Hematopoietic multipotent progenitor cell treated with erythropoietin and hydrocortisone succinate and interleukin-3 and kit ligand, for 6 days (in vitro differentiated cells): ENCODE results near the gene IDUA.
A peak's percentile ranks its signal among the peaks of the same experiment; 100 is the strongest.
"Not testable (repeated sequence)": the region's sequence is repeated elsewhere in the genome, so short reads cannot be mapped to it uniquely, and the experiment has no call there.

Experiments
- DNase-seq: peaks from one replicate; pipeline ENCODE4 v3.0.0-alpha.2; 2015

Gene IDUA

DNA sequence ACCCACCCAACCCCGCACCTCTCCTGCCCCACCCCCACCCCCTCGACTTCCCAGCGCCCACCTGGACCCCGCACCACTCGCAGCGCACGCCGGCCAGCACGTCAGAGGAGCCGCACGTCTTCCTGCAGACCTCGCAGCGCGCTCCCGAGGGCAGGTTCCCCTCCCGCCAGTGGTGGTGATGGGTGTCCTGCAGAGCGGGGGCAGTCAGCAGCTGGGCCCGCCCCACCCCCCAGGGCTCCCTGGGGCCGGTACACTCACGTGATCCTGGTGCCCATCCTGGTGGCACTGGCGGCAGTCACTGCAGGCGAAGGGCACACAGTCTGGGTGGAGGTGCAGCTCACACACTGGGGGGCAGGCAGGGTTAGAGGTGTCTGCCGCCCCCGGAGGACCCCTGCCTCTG is 18.6 kb upstream of the IDUA start:
- no peak for DNase-seq

DNA sequence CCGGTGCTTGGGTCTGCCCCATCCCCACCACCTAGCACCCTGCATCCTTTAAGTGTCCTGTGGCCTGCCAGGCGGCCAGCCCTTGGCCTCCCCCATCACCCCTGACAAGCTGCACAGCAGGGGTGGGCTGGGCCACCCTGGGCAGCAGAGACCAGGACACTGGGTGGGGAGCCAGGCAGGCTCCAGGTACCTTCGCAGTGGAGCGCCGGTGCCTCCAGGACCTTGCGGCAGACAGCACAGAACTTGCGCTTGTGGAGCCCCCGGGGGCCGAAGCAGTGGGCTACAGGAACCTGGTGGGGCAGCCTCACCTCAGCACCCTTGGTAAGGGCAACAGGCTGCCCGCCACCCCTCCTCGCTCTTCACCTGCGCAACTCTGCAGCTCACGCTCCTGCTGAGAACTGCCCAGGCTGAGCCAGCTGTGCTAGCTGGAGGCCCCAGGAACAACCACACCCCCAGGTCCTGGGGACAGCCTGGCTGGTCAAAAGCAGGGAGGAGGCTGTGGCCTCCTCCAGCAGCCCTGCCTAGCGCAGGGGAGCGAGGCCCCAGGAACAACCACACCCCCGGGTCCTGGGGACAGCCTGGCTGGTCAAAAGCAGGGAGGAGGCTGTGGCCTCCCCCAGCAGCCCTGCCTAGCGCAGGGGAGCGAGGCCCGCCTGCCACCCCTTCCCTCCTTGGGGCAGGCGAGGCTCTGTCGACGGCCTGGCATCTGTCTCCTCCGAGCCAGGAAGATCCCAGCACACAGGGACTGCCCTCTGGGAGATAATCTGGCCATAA is 18.0 kb upstream of the IDUA start:
- no peak for DNase-seq

- DNase-seq, result no peak
These were observed 16.6 kb upstream of the IDUA start for GRCh38 chr4:970046-970745.

DNA sequence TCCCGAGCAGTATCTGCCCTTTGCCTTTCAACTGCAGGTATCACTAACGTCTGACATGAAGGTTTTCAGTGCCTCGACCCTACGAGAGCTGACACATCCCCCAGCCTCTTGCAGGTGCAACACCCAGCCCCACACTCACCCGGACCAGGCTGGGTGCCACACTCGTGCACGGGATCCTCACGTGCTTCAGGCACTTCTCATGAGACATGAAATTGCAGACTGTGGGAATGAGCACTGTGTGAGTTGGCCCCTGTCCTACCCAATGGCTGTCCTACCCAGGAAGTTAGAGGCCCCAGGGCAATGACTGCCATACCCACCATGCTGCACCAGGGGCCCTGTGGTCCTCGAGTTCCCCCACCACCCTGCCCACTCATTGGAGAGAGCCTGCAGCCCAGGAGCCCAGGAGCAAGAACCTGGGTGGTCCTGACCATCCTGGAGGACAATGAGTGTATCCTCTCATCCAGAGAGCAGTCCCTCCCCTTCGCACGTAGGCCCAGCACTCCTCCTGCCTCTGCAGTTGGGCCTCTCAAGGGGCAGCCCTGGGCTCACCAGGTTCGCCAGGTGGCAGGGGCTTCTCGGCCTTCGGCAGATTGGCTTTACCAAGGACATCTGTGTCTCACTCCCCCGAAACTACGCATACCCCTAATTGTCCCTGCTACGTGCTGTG is 15.9 kb upstream of the IDUA start:
- no peak for DNase-seq

DNA sequence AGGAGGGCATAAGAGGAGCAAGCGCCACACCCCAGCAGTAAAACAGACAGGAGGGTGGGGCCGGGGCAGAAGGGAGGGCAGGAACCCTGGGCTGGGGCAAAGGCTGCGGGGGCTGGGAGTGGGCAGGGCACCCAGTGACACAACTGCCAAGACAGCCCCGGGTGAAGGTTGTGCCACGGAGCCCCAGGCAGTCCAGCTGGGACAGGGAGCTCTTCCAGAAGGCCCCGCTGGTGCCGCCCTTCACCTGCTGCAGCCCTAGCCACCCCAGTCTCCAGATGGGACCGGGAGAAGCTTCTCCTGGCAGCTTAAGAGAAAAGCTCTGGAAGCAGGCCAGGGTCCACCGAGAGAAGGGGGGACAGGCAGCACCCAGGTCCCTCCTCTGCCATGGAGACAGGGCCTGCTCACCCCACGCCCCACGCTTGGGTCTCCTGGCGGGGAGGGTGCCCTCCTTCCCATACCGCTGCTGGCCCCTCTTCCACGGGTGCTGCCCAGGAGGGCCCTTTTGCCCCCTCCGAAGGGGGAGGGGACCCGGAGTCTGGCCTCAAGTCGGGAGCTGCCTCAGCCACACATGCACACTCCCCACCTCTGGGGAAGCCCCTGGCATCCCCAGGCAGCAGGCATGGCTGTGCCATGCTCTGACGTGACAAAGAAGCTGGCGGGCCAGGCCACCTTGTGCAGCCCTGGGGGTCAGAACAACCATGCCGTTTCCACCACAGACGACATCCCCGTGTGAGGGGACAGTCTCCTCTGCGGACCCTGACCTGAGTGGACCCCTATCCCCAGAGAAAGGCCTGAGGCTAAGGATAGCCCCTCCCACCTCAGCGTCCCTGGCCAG is 15.0 kb upstream of the IDUA start:
- DNase-seq, result no peak

DNA sequence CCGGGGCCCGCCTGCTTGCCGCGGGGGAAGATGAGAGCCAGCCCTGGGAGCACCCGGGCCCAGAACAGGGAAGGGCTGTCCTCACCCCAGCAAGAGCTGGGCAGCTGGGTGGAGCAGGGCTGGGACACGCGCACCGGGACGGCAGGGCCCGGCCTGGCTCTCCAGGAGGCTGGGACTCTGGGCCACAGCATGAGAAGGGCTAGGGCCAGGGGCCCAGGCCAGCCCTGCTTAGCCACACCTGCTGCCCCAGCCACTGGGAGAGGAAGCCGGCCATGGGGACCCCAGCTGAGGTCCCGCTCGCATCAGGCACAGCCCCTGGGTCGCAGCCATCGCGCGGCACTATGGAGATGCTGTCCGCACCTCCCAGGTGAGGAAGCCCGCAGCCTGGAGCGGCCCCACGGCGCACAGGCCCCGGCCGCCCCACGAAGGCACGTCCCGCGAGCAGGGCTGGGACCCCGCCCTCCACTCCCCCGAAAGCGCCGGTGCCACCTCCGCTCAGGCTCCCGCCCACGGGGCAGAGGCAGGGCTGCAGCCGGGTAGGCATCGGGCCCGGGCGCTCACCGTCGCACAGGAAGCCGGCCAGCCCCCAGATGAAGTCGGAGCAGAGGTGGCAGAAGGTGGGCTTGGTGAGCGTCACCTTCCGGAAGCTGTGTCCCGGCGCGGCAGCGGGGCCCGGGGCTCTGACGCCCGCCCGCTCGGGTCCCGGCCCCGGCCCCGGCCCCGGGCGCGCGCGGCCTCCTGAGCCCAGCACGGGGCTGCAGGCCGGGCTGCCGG is 14.0 kb upstream of the IDUA start:
- DNase-seq, result peak; percentile 58

DNA sequence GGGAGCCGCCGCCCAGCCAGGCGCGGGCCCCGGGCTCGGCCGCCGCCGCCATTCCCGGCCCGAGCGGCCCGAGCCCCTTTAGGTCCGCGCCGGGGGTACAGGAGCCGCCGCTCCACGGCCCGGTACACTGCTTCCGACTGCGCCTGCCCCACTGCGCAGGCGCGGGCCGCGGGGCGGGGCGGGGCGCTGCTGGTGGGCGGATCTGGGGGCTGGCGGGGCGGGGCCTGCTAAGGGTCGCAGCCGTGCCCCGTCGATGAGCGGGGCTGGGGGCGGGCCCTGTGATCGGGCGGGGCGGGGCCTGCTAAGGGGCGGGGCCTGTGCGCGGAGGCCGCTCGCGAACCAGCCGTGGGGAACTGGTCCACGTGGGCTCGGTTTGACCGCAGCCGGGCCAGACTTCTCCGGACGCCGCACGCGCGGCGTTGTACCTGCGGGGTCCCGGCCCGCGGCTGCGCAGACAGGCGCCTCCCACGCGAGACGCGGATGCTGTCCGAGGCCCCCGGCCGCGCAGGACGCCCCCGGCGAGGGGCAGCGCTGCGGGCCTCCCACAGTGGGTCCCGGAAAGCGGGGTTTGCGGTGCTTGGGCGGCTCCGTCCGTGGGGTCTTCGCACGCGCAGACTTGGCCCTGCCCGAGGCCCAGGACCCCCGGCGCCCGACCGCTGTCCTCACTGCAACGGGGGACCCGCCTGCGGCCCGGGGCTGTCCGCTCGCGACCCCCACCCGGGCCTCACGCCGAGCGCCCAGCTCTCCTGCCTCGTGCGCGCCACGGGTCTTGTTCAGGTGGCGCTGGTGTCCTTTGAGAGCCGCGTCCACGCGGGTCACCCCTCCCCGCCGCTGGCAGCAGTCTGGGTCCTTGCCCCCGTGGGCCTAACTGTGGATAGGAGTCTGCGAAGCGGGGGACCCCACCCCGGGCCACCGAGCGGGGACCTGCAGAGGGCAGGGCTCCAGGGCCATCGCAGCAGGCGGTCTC is 13.1 kb upstream of the IDUA start, which contains the start of gene DGKQ:
Gene DGKQ, minus strand, starts transcription at position 139 of the 967 bp plus-strand sequence. Its CDS starts 87 bp downstream, at position 52.
- peak; percentile 88 for DNase-seq

DNA sequence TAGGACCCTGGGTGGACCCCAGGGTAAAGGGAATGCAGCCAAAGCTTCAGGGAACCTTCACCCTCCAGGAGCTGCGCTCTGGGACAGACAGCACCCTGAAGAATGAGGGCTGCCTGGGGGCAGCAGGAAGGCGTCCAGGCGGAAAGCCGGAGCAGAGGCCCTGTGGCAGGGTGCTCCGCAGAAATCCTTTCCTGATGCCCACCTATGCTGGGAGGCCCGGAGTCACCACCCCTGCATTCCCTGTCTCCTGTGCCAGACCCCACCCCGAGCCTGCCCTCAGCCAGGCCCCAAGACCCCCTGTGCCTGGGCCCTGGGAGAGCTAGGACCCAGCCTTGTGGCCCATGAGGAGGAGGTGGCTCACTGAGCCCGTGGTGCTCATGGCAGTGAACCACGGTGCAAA is 12.2 kb upstream of the IDUA start:
- DNase-seq, result no peak

GRCh38 chr4:976016-976415 is 10.8 kb upstream of the IDUA start:
- not testable (repeated sequence) for DNase-seq

DNA sequence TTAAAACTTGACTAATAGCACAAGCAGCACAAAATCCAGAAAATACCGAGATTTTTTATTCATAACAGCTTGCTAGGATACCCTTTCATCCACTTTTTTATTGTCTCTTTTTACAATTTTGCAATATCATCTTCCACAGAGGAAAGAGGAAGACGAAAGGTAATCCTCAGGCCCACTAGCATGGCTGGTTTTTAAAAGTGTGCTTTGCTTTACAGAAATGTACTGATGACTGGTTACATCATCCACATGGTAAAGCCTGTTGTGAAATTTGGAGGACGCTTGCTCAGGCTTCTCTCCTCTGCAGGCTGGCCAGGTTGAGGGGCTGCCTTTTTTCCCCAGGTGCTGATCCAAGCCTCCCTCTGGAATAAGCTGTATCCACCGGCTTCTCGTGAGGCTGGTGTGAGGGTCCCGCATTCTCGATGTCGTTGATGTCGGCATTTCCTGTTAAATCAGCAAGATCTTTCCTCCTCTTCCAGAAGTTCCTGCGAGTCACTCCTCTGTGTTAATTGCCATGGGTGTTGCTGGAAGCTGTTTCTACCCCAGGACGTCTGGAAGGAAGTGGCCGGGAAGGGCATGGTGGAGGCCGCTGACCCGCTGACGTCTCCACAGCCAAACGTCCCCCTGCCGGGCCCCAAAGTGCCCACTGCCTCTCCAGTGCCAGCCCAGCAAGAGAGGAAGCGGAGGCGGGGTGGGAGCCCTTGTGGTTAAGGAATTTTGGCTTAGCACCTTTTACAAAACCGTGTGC is 7.7 kb upstream of the IDUA start:
- peak; percentile 70 for DNase-seq

DNA sequence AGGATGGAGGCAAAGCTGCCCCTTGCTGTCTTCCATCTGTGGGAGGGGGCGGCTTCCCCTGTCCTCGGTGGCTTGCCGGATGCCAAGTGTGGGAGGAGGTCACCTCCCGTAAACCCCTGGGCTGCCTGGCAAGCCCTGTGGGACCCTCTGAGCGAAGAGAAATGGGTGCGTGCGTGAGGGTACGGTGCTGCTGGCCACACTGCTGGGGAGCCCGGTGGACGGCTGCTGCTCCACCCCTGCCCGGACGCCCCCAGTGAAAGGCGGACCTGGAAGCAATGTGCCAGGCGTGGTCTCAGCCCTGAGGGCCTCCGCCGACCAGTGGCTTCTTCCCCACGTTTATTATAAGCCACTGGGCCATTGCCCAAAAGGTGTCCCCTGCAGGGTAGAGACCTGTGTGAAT is 4.6 kb upstream of the IDUA start:
- no peak for DNase-seq

DNA sequence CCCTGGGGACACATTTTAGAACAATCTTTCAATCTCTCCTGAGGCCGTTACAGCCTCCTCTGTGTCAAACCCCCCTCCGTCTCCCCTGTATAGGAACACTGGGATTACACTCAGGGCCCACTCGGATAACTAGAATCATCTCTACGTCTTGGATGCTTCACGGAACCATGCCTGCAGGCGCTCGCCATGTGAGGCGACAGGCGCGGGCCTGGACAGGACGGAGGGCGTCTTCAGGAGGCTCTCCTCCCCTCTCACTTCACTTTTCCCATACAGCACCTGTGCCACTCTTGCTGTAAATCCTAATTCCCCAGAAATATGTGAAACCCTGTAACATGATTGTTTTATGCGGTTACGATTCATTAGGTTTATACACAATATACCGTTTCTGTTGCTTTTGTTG is 4.0 kb upstream of the IDUA start:
- no peak for DNase-seq

DNA sequence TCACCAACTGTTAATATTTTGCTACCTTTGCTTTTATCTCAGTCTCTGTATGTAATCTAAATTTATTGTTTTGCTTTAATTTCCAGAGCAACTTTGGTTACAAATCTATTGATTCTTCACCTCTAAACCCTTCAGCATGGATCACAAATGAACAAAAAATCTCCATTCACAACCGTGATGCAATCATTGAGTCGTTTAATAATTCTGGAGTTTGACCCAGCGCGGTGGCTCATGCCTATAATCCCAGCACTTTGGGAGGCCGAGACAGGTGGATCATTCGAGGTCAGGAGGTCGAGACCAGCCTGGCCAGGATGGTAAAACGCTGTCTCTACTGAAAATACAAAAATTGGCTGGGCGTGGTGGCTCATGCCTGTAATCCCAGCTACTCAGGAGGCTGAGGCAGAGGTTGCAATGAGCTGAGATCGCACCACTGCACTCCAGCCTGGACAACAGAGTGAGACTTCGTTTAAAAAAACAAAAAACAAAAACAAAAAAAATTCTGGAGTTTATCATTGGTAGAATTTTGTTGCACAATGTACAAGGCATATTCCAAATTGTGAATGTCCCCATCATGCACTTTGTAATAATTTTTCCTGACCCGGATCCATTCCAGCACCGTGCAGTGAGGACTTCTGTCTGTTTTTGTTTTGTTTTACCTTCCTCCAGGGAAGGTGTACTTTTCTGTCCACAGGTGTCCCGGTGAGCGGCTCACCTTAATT is 2.3 kb upstream of the IDUA start:
- DNase-seq, result no peak

DNA sequence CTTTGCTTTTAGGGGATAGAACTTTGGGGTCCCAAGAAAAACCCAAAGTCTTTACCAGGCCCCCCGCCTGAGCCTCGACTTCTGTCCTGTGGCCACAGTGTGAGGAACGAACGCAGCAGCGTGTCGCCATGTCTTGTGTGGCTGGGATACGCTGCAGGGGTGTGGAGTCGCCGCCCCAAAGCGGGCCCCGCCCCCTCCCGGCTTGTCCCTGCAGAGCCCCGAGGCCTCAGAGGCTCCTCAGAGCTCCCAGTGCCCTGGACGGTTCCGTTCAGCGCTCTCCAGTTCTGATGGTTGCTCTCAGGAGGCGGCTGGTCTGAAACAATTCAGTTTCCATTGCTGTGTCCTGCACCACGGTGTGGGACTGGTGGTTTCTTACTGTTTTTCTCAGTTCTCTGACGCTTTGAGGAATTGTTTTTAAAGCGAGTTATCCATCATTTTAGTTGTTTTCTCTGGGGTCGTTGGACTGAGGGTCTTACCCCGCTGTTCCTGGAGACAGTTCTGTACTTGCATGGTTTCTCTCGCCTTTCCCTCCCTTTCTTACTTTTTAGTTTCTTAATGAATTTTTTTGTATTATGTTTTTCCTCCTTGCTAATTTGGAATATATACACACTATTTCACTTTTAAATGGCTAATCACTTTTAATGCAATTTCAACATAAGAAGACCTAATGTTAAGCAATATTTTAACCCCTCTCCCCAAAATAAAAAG is 1.6 kb upstream of the IDUA start:
- DNase-seq, result peak; percentile 90

GRCh38 chr4:986428-986878 is 391 bp upstream of the IDUA start:
- DNase-seq, result no peak

- DNase-seq, result no peak
These were observed 1.0 kb downstream of the IDUA start for GRCh38 chr4:987624-988513.
